Left kidney (tissue), 2 donors: ENCODE data around the gene MAMDC4. TPM values are rescaled to one million over a fixed set of nuclear protein-coding genes. Genes with fewer than 3 reads are reported as not detected.
"Not testable (repeated sequence)": the region's sequence is repeated elsewhere in the genome, so short reads cannot be mapped to it uniquely, and the experiment has no call there.

ENCODE experiments used
- DNase-seq: peaks from one replicate; pipeline ENCODE4 v3.0.0-alpha.2; 2013
- polyA plus RNA-seq: library from polyadenylated mRNA; unstranded; fragments of 120-200 nt; gene quantifications from one replicate; pipeline ENCODE4 v1.2.1, GENCODE V29; 2013; ENCODE audit not compliant: insufficient read length

Gene MAMDC4
- polyA plus RNA-seq, 1 donor = 5.4 TPM

GRCh38 chr9:136860933-136861873, 9.1 kb downstream of the MAMDC4 start:
- DNase-seq = no peak

GRCh38 chr9:136861874-136862457, 9.8 kb downstream of the MAMDC4 start:
- DNase-seq = no peak

GRCh38 chr9:136862849-136863622, 10.9 kb downstream of the MAMDC4 start:
- DNase-seq = no peak

GRCh38 chr9:136863623-136864273, 11.6 kb downstream of the MAMDC4 start:
- DNase-seq = no peak

- DNase-seq = no peak
Measured at GRCh38 chr9:136865041-136865767, 13.1 kb downstream of the MAMDC4 start.

GRCh38 chr9:136865768-136866103, 13.6 kb downstream of the MAMDC4 start:
- DNase-seq = no peak

GRCh38 chr9:136866898-136867421, 14.8 kb downstream of the MAMDC4 start:
- DNase-seq = not testable (repeated sequence)

- no peak for DNase-seq
Measured at GRCh38 chr9:136867480-136867879, 15.3 kb downstream of the MAMDC4 start.

- no peak for DNase-seq
Measured at GRCh38 chr9:136867917-136868316, 15.8 kb downstream of the MAMDC4 start.

- no peak for DNase-seq
Measured at GRCh38 chr9:136868644-136869043, 16.5 kb downstream of the MAMDC4 start.

GRCh38 chr9:136869611-136870010, 17.5 kb downstream of the MAMDC4 start:
- DNase-seq = not testable (repeated sequence)

- no peak for DNase-seq
Measured at GRCh38 chr9:136875155-136875554, 23.0 kb downstream of the MAMDC4 start.

GRCh38 chr9:136876476-136876875, 24.3 kb downstream of the MAMDC4 start:
- no peak for DNase-seq

GRCh38 chr9:136880651-136881050, 28.5 kb downstream of the MAMDC4 start:
- no peak for DNase-seq

- DNase-seq = no peak
Measured at GRCh38 chr9:136881691-136882108, 29.6 kb downstream of the MAMDC4 start.

- DNase-seq = no peak
Measured at GRCh38 chr9:136882109-136882946, 30.2 kb downstream of the MAMDC4 start.

- DNase-seq = not testable (repeated sequence)
Measured at GRCh38 chr9:136882947-136883283, 30.8 kb downstream of the MAMDC4 start.

- DNase-seq = not testable (repeated sequence)
Measured at GRCh38 chr9:136883670-136884069, 31.5 kb downstream of the MAMDC4 start.

- DNase-seq = peak; percentile 97
Measured at GRCh38 chr9:136885950-136886578, 33.9 kb downstream of the MAMDC4 start, which contains the start of gene TRAF2. TSS of gene TRAF2 (plus strand) at chr9:136886516. CDS start at chr9:136898741, 12,225 bp downstream.
